ENCODE results near the gene ADCY1.

Gene ADCY1

GRCh38 chr7:45653209-45653907 lies 79.2 kb downstream of the ADCY1 start:
- no peak for DNase-seq

- DNase-seq = no peak
These were observed 80.2 kb downstream of the ADCY1 start for GRCh38 chr7:45654341-45654740.

- DNase-seq = no peak
These were observed 81.4 kb downstream of the ADCY1 start for GRCh38 chr7:45655539-45655938.

- no peak for DNase-seq
These were observed 82.3 kb downstream of the ADCY1 start for GRCh38 chr7:45656431-45656830.

GRCh38 chr7:45657136-45657889 lies 83.1 kb downstream of the ADCY1 start:
- no peak for DNase-seq

GRCh38 chr7:45657890-45658715 lies 83.9 kb downstream of the ADCY1 start:
- DNase-seq = no peak

- DNase-seq = no peak
These were observed 84.7 kb downstream of the ADCY1 start for GRCh38 chr7:45658716-45659495.

GRCh38 chr7:45659496-45660139 lies 85.5 kb downstream of the ADCY1 start:
- DNase-seq = no peak

GRCh38 chr7:45660201-45660900 lies 86.2 kb downstream of the ADCY1 start:
- no peak for DNase-seq

GRCh38 chr7:45660901-45661211 lies 86.7 kb downstream of the ADCY1 start:
- DNase-seq = no peak

GRCh38 chr7:45661302-45661995 lies 87.3 kb downstream of the ADCY1 start:
- no peak for DNase-seq

GRCh38 chr7:45662018-45662417 lies 87.8 kb downstream of the ADCY1 start:
- no peak for DNase-seq

GRCh38 chr7:45662540-45663166 lies 88.5 kb downstream of the ADCY1 start:
- no peak for DNase-seq

GRCh38 chr7:45663167-45663921 lies 89.2 kb downstream of the ADCY1 start:
- DNase-seq = no peak

- DNase-seq = no peak
These were observed 89.9 kb downstream of the ADCY1 start for GRCh38 chr7:45663965-45664633.

- DNase-seq = no peak
These were observed 91.0 kb downstream of the ADCY1 start for GRCh38 chr7:45665172-45665571.

- no peak for DNase-seq
These were observed 96.1 kb downstream of the ADCY1 start for GRCh38 chr7:45670227-45670626.

GRCh38 chr7:45670717-45671116 lies 96.5 kb downstream of the ADCY1 start:
- no peak for DNase-seq

- DNase-seq = no peak
These were observed 103.2 kb downstream of the ADCY1 start for GRCh38 chr7:45677311-45677900.

Measured in activated T-cell treated with anti-CD3 and anti-CD28 coated beads for 4 hours (primary cell).